HG02885 (cell line): ENCODE results near the gene SHISA9.

Experiments used
- ATAC-seq: cut with Tn5 transposase; IDR thresholded peaks from one replicate; pipeline ENCODE4 v1.9.1; 2021; ENCODE audit warnings: mild to moderate bottlenecking; ENCODE audit not compliant: unreplicated experiment, poor library complexity

SHISA9 gene

GRCh38 chr16:13012601-13013000, 111.2 kb downstream of the SHISA9 start:
- ATAC-seq, result no peak

- no peak for ATAC-seq
These were observed 111.6 kb downstream of the SHISA9 start for GRCh38 chr16:13013043-13013442.

- no peak for ATAC-seq
These were observed 113.1 kb downstream of the SHISA9 start for GRCh38 chr16:13014476-13014875.

- no peak for ATAC-seq
These were observed 116.6 kb downstream of the SHISA9 start for GRCh38 chr16:13018026-13018425.

- no peak for ATAC-seq
These were observed 120.6 kb downstream of the SHISA9 start for GRCh38 chr16:13021996-13022395.

- ATAC-seq, result no peak
These were observed 128.4 kb downstream of the SHISA9 start for GRCh38 chr16:13029786-13030185.

GRCh38 chr16:13030769-13031168, 129.4 kb downstream of the SHISA9 start:
- ATAC-seq, result no peak

- no peak for ATAC-seq
These were observed 131.5 kb downstream of the SHISA9 start for GRCh38 chr16:13032911-13033310.

- no peak for ATAC-seq
These were observed 135.2 kb downstream of the SHISA9 start for GRCh38 chr16:13036600-13036999.

- no peak for ATAC-seq
These were observed 137.2 kb downstream of the SHISA9 start for GRCh38 chr16:13038591-13038990.

- no peak for ATAC-seq
These were observed 138.1 kb downstream of the SHISA9 start for GRCh38 chr16:13039526-13039925.

- ATAC-seq, result no peak
These were observed 139.8 kb downstream of the SHISA9 start for GRCh38 chr16:13041180-13041579.

- ATAC-seq, result no peak
These were observed 140.4 kb downstream of the SHISA9 start for GRCh38 chr16:13041646-13042290.

- no peak for ATAC-seq
These were observed 140.9 kb downstream of the SHISA9 start for GRCh38 chr16:13042291-13042685.

GRCh38 chr16:13046061-13046821, 144.8 kb downstream of the SHISA9 start:
- no peak for ATAC-seq

- no peak for ATAC-seq
These were observed 145.9 kb downstream of the SHISA9 start for GRCh38 chr16:13047276-13047675.

GRCh38 chr16:13049688-13050087, 148.3 kb downstream of the SHISA9 start:
- ATAC-seq, result no peak

GRCh38 chr16:13052431-13052830, 151.0 kb downstream of the SHISA9 start:
- ATAC-seq, result no peak

- ATAC-seq, result no peak
These were observed 154.1 kb downstream of the SHISA9 start for GRCh38 chr16:13055480-13055879.

GRCh38 chr16:13056607-13057006, 155.2 kb downstream of the SHISA9 start:
- ATAC-seq, result no peak

GRCh38 chr16:13060932-13061331, 159.5 kb downstream of the SHISA9 start:
- ATAC-seq, result no peak

GRCh38 chr16:13061691-13062090, 160.3 kb downstream of the SHISA9 start:
- no peak for ATAC-seq
